Sigmoid colon (tissue), 7 donors: ENCODE results near the gene TEP1. TPM values are rescaled to one million over a fixed set of nuclear protein-coding genes. Genes with fewer than 3 reads are reported as not detected.

Experiments
- DNase-seq: peaks from one replicate; pipeline ENCODE4 v3.0.0-alpha.2; 2019
- H3K27ac ChIP-seq, 4 donors: fragments of 200-600 bp; sonication (generic); one replicate each; pipeline ENCODE4 v1.5.1; 2016 to 2019; ENCODE audit warnings: mild to moderate bottlenecking in 1 of 4
- H3K27me3 ChIP-seq, 3 donors: fragments of 200-600 bp; sonication (generic); one replicate each; pipeline ENCODE4 v1.5.1; 2019; ENCODE audit warnings: mild to moderate bottlenecking in 1 of 3
- H3K36me3 ChIP-seq, 4 donors: fragments of 200-600 bp; sonication (generic); one replicate each; pipeline ENCODE4 v1.5.1; 2016 to 2019
- H3K4me1 ChIP-seq, 4 donors: fragments of 200-600 bp; sonication (generic); one replicate each; pipeline ENCODE4 v1.5.1; 2017 to 2019
- H3K4me3 ChIP-seq, 4 donors: fragments of 200-600 bp; sonication (generic); one replicate each; pipeline ENCODE4 v1.5.1; 2017 to 2019; ENCODE audit warnings: mild to moderate bottlenecking in 2 of 4, moderate library complexity in 1 of 4
- H3K9me3 ChIP-seq, 4 donors: fragments of 200-600 bp in 3 of 4; sonication (generic) in 3 of 4; one replicate each; pipeline versions ENCODE4 v1.5.1 to v1.6.1; 2013 to 2019
- EP300 ChIP-seq, 4 donors: sonication (generic); formaldehyde crosslinking; IDR thresholded peaks; one replicate each; pipeline ENCODE4 v1.6.1; 2017; ENCODE audit warnings: antibody characterized with exemption in 4 of 4
- POLR2A ChIP-seq, 2 donors: fragments of 450-650 bp; IDR thresholded peaks; one replicate each; pipeline ENCODE4 v1.6.1; 2016; ENCODE audit warnings: antibody characterized with exemption in 2 of 2, mild to moderate bottlenecking in 2 of 2, moderate library complexity in 2 of 2
- POLR2AphosphoS5 ChIP-seq, 4 donors: sonication (generic); formaldehyde crosslinking; IDR thresholded peaks; one replicate each; pipeline ENCODE4 v1.6.1; 2017; ENCODE audit warnings: antibody characterized with exemption in 4 of 4
- WGBS, 2 donors: extraction: QIAGEN DNeasy Blood & Tissue Kit; methylation state at CpG; one replicate each; pipeline ENCODE4 v1.1.7; 2013; 5-methylcytosine and 5-hydroxymethylcytosine counted together
- intact Hi-C: fragments of 100-400 bp; cut with DNase I; formaldehyde crosslinking; loops from one replicate; pipeline ENCODE4 v1.15.1; 2023
- polyA plus RNA-seq, 3 donors: library from polyadenylated mRNA; stranded (reverse); fragments of 200-250 nt; gene quantifications; one replicate each; pipeline ENCODE4 v1.2.3, GENCODE V29; 2013
- total RNA-seq, 4 donors: library from RNA; depleted of rRNA; stranded (reverse); fragments of >200 nt; gene quantifications; one replicate each; pipeline ENCODE4 v1.1.0, GENCODE V29; 2016
- TF ChIP-seq, protein P1 (sequence below), 4 experiments: fragments of 450-650 bp in 3 of 4; fragments of 200-600 bp in 1 of 4; IDR thresholded peaks; one replicate each; pipeline ENCODE4 v1.5.1; 2016 to 2019; ENCODE audit warnings: antibody characterized with exemption in 4 of 4, mild to moderate bottlenecking in 3 of 4, moderate library complexity in 2 of 4
- donor health status: healthy with polysubstance abuse.
- donor health status: Bipolar disorder and iron deficiency.
- donor health status: healthy.

TEP1 gene
- total and polyA plus RNA-seq, 7 donors: 12.7 to 43.7 (median 22.9) TPM

DNA sequence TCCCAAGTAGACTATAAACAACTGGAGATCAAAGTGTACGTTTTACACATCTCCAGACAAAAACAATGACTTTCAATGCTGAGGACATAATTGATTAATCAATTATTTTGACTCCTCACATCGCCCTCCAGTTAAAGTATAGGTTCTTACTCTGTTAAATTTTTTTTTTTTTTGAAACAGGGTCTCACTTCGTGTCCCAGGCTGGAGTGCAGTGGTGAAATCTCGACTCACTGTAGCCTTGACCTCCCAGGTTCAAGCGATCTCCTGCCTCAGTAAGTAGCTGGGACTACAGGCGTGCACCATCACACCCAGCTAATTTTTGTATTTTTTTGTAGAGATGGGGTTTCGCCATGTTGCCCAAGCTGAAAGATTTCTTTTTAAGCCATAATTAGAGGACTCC lies 79.3 kb downstream of the TEP1 start:
- Histone ChIP-seq H3K4me3 (no peak overlapping the region), H3K27me3 (no peaks in the 10 kb centered on the region), H3K36me3 (peaks cover 0 to under 1% (median 0%) of the 10 kb centered on the region in 4 donors), H3K4me1 (peaks cover 0 to 30% (median 13%) of the 10 kb centered on the region in 4 donors), H3K27ac (peak overlapping the region; percentile 86 to 91 (median 90)), H3K9me3 (no peaks in the 10 kb centered on the region)
- 72 to 76% methylated on average over 7 of the region's 7 CpGs for WGBS, 2 donors
- no peak for TF ChIP-seq POLR2A (IDR thresholded peaks at IDR 0.05)
- TF ChIP-seq, protein P1, sequence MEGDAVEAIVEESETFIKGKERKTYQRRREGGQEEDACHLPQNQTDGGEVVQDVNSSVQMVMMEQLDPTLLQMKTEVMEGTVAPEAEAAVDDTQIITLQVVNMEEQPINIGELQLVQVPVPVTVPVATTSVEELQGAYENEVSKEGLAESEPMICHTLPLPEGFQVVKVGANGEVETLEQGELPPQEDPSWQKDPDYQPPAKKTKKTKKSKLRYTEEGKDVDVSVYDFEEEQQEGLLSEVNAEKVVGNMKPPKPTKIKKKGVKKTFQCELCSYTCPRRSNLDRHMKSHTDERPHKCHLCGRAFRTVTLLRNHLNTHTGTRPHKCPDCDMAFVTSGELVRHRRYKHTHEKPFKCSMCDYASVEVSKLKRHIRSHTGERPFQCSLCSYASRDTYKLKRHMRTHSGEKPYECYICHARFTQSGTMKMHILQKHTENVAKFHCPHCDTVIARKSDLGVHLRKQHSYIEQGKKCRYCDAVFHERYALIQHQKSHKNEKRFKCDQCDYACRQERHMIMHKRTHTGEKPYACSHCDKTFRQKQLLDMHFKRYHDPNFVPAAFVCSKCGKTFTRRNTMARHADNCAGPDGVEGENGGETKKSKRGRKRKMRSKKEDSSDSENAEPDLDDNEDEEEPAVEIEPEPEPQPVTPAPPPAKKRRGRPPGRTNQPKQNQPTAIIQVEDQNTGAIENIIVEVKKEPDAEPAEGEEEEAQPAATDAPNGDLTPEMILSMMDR (IDR thresholded peaks at IDR 0.05): no peak
- no peak for TF ChIP-seq POLR2AphosphoS5 (IDR thresholded peaks at IDR 0.05)
- TF ChIP-seq EP300 (IDR thresholded peaks at IDR 0.05): no peak
- no peak for DNase-seq
- intact Hi-C loops: loop anchor here (10.0 kb wide), 1 partner anchor 761 kb away; the partner anchor contains the start of gene ZNF219

DNA sequence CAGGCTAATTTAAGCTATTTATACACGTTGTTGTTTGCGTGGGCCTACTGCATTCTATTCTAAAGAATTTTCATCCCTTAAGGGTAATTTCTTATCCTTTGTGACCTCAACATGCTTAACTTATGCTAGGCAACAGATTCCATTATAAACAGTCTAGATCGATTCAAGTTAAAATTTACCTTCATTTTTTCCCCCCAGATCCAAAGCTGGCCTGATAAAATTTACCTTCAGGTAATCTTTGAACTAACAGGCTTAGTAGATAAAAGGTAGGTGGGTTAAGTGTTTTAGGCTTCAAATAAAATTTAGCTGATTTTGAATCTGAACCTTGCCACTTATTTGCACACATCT lies 79.8 kb downstream of the TEP1 start:
- no peak for DNase-seq
- H3K4me1 ChIP-seq: peaks cover 0 to 30% (median 15%) of the 10 kb centered on the region in 4 donors
- H3K9me3 ChIP-seq: no peaks in the 10 kb centered on the region
- no peaks in the 10 kb centered on the region for H3K27me3 ChIP-seq
- peak overlapping the region; percentile 56 to 59 (median 56) for H3K4me3 ChIP-seq
- intact Hi-C loops: loop anchor here (1.0 to 10.0 kb wide), 2 partner anchors 10 to 761 kb away; partner anchors contain the start of genes PARP2 and ZNF219
- peak overlapping the region; percentile 86 to 91 (median 90) for H3K27ac ChIP-seq
- peaks cover 0 to 6% (median 0%) of the 10 kb centered on the region in 4 donors for H3K36me3 ChIP-seq
- TF ChIP-seq, protein P1 (IDR thresholded peaks at IDR 0.05): no peak
- no peak for TF ChIP-seq EP300 (IDR thresholded peaks at IDR 0.05)
- TF ChIP-seq POLR2AphosphoS5 (IDR thresholded peaks at IDR 0.05): no peak
- no peak for TF ChIP-seq POLR2A (IDR thresholded peaks at IDR 0.05)
- 6 to 12% methylated on average over 3 of the region's 3 CpGs for WGBS, 2 donors

DNA sequence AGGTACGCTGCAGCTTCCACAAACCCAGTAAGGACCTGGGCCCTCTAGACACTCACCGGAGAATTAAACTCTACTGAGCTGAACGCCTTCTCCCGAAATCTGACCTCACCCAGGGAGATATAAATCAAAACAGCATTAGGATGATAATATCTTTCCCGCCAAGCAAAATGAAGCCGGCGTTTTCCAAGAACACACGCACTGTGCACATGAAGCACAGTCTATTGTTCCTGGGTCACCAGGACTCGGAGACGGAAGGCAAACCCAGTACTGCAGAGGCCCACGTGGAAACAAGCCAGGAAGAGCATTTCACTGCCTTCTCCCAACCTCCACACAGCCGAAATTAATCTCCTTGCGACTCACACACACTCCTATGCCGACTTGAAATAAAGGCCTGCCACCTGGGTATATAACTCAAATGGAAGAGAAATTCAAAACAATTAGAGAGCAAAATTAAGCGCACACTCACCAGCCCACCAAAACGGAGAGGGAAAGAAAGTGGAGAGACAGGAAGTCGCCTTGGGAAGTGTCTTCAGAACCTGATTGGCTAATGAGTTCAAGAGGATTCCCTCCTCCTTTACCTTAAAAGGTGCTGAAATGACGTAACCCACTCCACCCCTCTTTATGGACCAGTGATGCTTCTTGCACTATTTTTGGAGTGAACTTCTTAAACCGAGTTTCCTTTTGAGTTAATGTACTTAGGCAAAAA lies 80.4 kb downstream of the TEP1 start, which contains the start of gene CCNB1IP1:
Gene CCNB1IP1 (minus strand): TSS at position 492 of the 706 bp plus-strand sequence. CDS start 16,756 bp downstream, outside the sequence.
- Histone ChIP-seq H3K27me3 (no peaks in the 10 kb centered on the region), H3K27ac (peak within 1 kb of the TSS; percentile 86 to 91 (median 90)), H3K4me1 (peaks cover 0 to 30% (median 15%) of the 10 kb centered on the region in 4 donors), H3K36me3 (peaks cover 0 to 11% (median 0%) of the 10 kb centered on the region in 4 donors), H3K9me3 (no peaks in the 10 kb centered on the region), H3K4me3 (peak within 1 kb of the TSS; percentile 56 to 59 (median 56))
- TF ChIP-seq, protein P1 (IDR thresholded peaks at IDR 0.05): no peak
- TF ChIP-seq POLR2A (IDR thresholded peaks at IDR 0.05): peak; percentile 46 to 69
- TF ChIP-seq EP300 (IDR thresholded peaks at IDR 0.05): peak in 1 of 4 donors; percentile 15
- peak; percentile 86 to 94 (median 90) for TF ChIP-seq POLR2AphosphoS5 (IDR thresholded peaks at IDR 0.05)
- peak; percentile 86 for DNase-seq
- intact Hi-C loops: loop anchor here (1.0 to 10.0 kb wide), 2 partner anchors 10 to 762 kb away; partner anchors contain the start of genes PARP2 and ZNF219
- WGBS, 2 donors: 0 to 1% methylated on average over 19 of the region's 19 CpGs

DNA sequence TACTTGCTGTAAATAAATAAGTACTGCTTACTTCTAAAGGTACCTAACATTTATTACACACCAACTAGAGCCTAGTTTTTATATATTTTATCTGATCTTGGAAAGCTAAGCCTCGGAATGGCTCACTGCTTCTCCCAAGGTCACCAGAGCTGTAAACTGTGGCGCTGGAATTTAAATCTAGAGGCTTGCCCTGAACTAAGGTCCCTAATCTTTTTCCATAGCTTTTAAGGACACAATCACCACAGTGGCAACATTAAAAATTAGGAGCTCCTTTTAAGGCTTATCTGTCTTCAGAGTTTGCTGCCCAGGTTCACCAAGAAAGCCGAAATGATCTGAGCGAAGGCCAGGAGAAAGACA lies 80.9 kb downstream of the TEP1 start:
- WGBS, 2 donors: 4 to 17% methylated on average over 4 of the region's 4 CpGs
- no peak for DNase-seq
- peaks cover 0 to 34% (median 18%) of the 10 kb centered on the region in 4 donors for H3K4me1 ChIP-seq
- no peak for TF ChIP-seq EP300 (IDR thresholded peaks at IDR 0.05)
- intact Hi-C loops: loop anchor here (10.0 kb wide), 1 partner anchor 762 kb away; the partner anchor contains the start of gene ZNF219
- H3K4me3 ChIP-seq: peak overlapping the region; percentile 56 to 59 (median 56)
- H3K9me3 ChIP-seq: no peaks in the 10 kb centered on the region
- H3K27ac ChIP-seq: peak overlapping the region; percentile 86 to 91 (median 90)
- H3K27me3 ChIP-seq: no peaks in the 10 kb centered on the region
- peaks cover 0 to 11% (median 0%) of the 10 kb centered on the region in 4 donors for H3K36me3 ChIP-seq

DNA sequence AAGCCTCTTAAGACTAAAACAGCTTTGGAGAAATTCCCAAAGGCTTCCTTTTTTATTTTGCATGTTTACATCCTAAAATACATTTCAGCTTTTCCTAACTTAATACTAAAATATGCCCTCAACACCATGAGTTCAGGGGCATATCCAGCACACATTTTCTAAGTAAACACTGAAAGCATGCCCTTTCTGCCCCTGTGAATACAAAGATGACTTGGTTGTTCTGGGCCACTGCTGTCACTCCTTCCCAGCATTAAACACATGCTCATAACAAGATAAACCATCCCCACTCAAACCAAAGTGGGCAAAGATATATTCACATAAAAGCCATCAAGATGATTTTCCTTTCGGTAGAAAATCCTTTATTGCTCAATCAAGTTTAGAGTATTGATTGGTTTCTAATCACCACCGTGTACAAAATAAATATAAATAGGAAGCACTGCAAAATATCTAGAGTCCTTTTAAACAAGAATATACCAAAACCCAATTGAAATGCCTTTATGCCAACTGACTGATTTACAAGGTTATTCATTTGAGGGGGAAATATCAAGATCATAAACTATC lies 82.2 kb downstream of the TEP1 start:
- H3K27ac ChIP-seq: peak overlapping the region in 1 of 4 donors; percentile 88
- no peak for DNase-seq
- peaks cover 0 to 18% (median 2%) of the 10 kb centered on the region in 4 donors for H3K36me3 ChIP-seq
- no peak overlapping the region for H3K4me3 ChIP-seq
- H3K9me3 ChIP-seq: no peaks in the 10 kb centered on the region
- 62 to 75% methylated on average over 2 of the region's 2 CpGs for WGBS, 2 donors
- peaks cover 0 to 35% (median 21%) of the 10 kb centered on the region in 4 donors for H3K4me1 ChIP-seq
- intact Hi-C loops: loop anchor here (10.0 kb wide), 1 partner anchor 764 kb away; the partner anchor contains the start of gene ZNF219
- H3K27me3 ChIP-seq: no peaks in the 10 kb centered on the region
- TF ChIP-seq, protein P1 (IDR thresholded peaks at IDR 0.05): no peak
- TF ChIP-seq POLR2A (IDR thresholded peaks at IDR 0.05) (no peak), EP300 (IDR thresholded peaks at IDR 0.05) (no peak), POLR2AphosphoS5 (IDR thresholded peaks at IDR 0.05) (no peak)
